Fibroblast of lung (primary cell): ENCODE measurements around the gene TTC19. TPM values are rescaled to one million over a fixed set of nuclear protein-coding genes. Genes with fewer than 3 reads are reported as not detected.
A peak's percentile ranks its signal among the peaks of the same experiment; 100 is the strongest.

Experiments
- DNase-seq, 2 donors: peaks; one replicate each; pipeline versions ENCODE4 v3.0.0 to v3.0.0-alpha.2; 2010; ENCODE audit warnings: low read depth in 2 of 2
- H2AFZ ChIP-seq: 2 replicates; pipeline ENCODE4 v1.5.1; 2012; ENCODE audit warnings: low read length, control low read depth, inconsistent platforms
- H3K27ac ChIP-seq: 2 replicates; pipeline ENCODE4 v1.5.1; 2011; ENCODE audit warnings: low read length, control low read depth; ENCODE audit not compliant: insufficient read depth
- H3K27me3 ChIP-seq: 2 replicates; pipeline ENCODE4 v1.5.1; 2011; ENCODE audit warnings: mild to moderate bottlenecking, low read length; ENCODE audit not compliant: control insufficient read depth, insufficient read depth
- H3K36me3 ChIP-seq: 2 replicates; pipeline ENCODE4 v1.5.1; 2011; ENCODE audit warnings: low read length; ENCODE audit not compliant: control insufficient read depth, insufficient read depth
- H3K4me1 ChIP-seq: 2 replicates; pipeline ENCODE4 v1.5.1; 2011; ENCODE audit warnings: low read length; ENCODE audit not compliant: control insufficient read depth, insufficient read depth; ENCODE audit errors: extremely low read depth
- H3K4me2 ChIP-seq: 2 replicates; pipeline ENCODE4 v1.5.1; 2011; ENCODE audit warnings: low read length, control low read depth; ENCODE audit not compliant: insufficient read depth; ENCODE audit errors: extremely low read depth
- H3K4me3 ChIP-seq, 4 experiments: fragments of 200-600 bp in 1 of 4; sonication (generic) in 1 of 4; replicated peaks in 1 of 4; 2 replicates each; pipeline ENCODE4 v1.5.1; 2011 to 2016; ENCODE audit warnings: low read length in 4 of 4, low read depth in 3 of 4, mild to moderate bottlenecking in 3 of 4, control low read depth in 2 of 4, inconsistent platforms in 1 of 4, mixed read lengths in 1 of 4; ENCODE audit not compliant: insufficient read depth in 1 of 4; ENCODE audit errors: control extremely low read depth in 1 of 4
- H3K79me2 ChIP-seq: 2 replicates; pipeline ENCODE4 v1.5.1; 2012; ENCODE audit warnings: mild to moderate bottlenecking, low read length, inconsistent platforms; ENCODE audit not compliant: control insufficient read depth, insufficient read depth
- H3K9ac ChIP-seq: 2 replicates; pipeline ENCODE4 v1.5.1; 2011; ENCODE audit warnings: mild to moderate bottlenecking, low read length, control low read depth; ENCODE audit not compliant: insufficient read depth
- H3K9me3 ChIP-seq: 2 replicates; pipeline ENCODE4 v1.5.1; 2012; ENCODE audit warnings: low read depth, low read length; ENCODE audit not compliant: control insufficient read depth, insufficient read depth
- H4K20me1 ChIP-seq: 2 replicates; pipeline ENCODE4 v1.5.1; 2011; ENCODE audit warnings: low read length; ENCODE audit not compliant: control insufficient read depth, insufficient read depth; ENCODE audit errors: extremely low read depth
- EZH2 ChIP-seq: IDR thresholded peaks from 2 replicates; pipeline ENCODE4 v1.5.1; 2012; ENCODE audit warnings: low read length, control low read depth, mild to moderate bottlenecking; ENCODE audit errors: missing control alignments
- polyA plus RNA-seq, 2 donors: library from polyadenylated mRNA; depleted of rRNA in 1 of 2; stranded (reverse) in 1 of 2; unstranded in 1 of 2; fragments of >200 nt; gene quantifications; 2 replicates each; pipeline ENCODE4 v1.2.1, GENCODE V29; 2011 to 2012; ENCODE audit warnings: missing spikeins in 1 of 2
- total RNA-seq: library from RNA; depleted of rRNA; stranded (reverse); fragments of >200 nt; gene quantifications from 2 replicates; pipeline ENCODE4 v1.2.1, GENCODE V29; 2014
- TF ChIP-seq, protein P1 (sequence below), 2 donors: IDR thresholded peaks in 1 of 2; conservative IDR thresholded peaks in 1 of 2; 1 replicate in 1 of 2; 2 replicates in 1 of 2; pipeline ENCODE4 v1.5.1; 2011 to 2012; ENCODE audit warnings: low read length in 2 of 2, control low read depth in 1 of 2, inconsistent platforms in 1 of 2, low read depth in 1 of 2, mild to moderate bottlenecking in 1 of 2

The TTC19 gene
- total and polyA plus RNA-seq, 2 donors (not counting 1 experiment from before 2014, with no cell fraction given), result 4.2 to 23.0 TPM

DNA sequence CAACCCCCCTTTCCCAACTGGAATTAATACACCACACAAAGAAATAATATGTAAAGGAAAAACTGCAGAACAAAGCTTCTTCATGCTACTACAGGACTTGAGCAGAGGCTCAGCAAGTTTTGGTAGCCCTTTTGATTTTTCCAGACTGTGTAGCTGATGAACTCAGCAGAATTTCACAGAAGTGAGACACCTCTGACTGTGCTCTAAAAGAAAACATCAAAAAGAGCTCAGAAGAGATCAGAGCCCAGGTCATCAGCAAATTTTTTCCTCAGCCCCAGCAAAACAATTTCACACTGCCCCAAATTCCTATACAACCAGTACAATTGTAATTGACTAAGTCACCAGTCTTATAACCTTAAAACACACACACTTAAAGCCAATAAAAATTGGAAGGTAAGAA, 38.0 kb downstream of the TTC19 start:
- Histone ChIP-seq H3K4me2 (no peak overlapping the region), H3K9ac (no peak overlapping the region), H3K79me2 (no peaks in the 10 kb centered on the region), H3K27me3 (no peaks in the 10 kb centered on the region), H2AFZ (no peak overlapping the region), H3K36me3 (peaks cover 15% of the 10 kb centered on the region), H3K27ac (no peak overlapping the region), H3K4me1 (no peaks in the 10 kb centered on the region), H3K9me3 (no peaks in the 10 kb centered on the region), H3K4me3 (no peak overlapping the region), H4K20me1 (no peaks in the 10 kb centered on the region)
- TF ChIP-seq, protein P1, sequence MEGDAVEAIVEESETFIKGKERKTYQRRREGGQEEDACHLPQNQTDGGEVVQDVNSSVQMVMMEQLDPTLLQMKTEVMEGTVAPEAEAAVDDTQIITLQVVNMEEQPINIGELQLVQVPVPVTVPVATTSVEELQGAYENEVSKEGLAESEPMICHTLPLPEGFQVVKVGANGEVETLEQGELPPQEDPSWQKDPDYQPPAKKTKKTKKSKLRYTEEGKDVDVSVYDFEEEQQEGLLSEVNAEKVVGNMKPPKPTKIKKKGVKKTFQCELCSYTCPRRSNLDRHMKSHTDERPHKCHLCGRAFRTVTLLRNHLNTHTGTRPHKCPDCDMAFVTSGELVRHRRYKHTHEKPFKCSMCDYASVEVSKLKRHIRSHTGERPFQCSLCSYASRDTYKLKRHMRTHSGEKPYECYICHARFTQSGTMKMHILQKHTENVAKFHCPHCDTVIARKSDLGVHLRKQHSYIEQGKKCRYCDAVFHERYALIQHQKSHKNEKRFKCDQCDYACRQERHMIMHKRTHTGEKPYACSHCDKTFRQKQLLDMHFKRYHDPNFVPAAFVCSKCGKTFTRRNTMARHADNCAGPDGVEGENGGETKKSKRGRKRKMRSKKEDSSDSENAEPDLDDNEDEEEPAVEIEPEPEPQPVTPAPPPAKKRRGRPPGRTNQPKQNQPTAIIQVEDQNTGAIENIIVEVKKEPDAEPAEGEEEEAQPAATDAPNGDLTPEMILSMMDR (conservative IDR thresholded peaks at IDR 0.05 in 1 of 2, IDR thresholded peaks at IDR 0.05 in 1 of 2; ENCODE audit: low read depth in 1 of 2, low read length in 2 of 2), result no peak
- TF ChIP-seq EZH2, result no peak
- DNase-seq, result peak in 1 of 2 donors; percentile 54

- DNase-seq, result peak; percentile 58 to 96
- Histone ChIP-seq H3K4me3 (no peak overlapping the region), H3K27me3 (no peaks in the 10 kb centered on the region), H3K9ac (no peak overlapping the region), H3K4me2 (no peak overlapping the region), H4K20me1 (no peaks in the 10 kb centered on the region), H3K36me3 (peaks cover 12% of the 10 kb centered on the region), H3K79me2 (no peaks in the 10 kb centered on the region), H2AFZ (no peak overlapping the region), H3K4me1 (no peaks in the 10 kb centered on the region), H3K9me3 (no peaks in the 10 kb centered on the region), H3K27ac (no peak overlapping the region)
- TF ChIP-seq, protein P1 (conservative IDR thresholded peaks at IDR 0.05 in 1 of 2, IDR thresholded peaks at IDR 0.05 in 1 of 2; ENCODE audit: low read depth in 1 of 2, low read length in 2 of 2), result no peak
- no peak for TF ChIP-seq EZH2
Observed at GRCh38 chr17:16040710-16041251, 41.2 kb downstream of the TTC19 start.

GRCh38 chr17:16044487-16044886, 44.9 kb downstream of the TTC19 start:
- DNase-seq, result no peak
- no peaks in the 10 kb centered on the region for H3K79me2 ChIP-seq
- H3K4me2 ChIP-seq, result no peak overlapping the region
- H3K9me3 ChIP-seq, result no peaks in the 10 kb centered on the region
- H3K4me3 ChIP-seq, result no peak overlapping the region
- H3K4me1 ChIP-seq, result no peaks in the 10 kb centered on the region
- H3K9ac ChIP-seq, result no peak overlapping the region
- H3K27me3 ChIP-seq, result no peaks in the 10 kb centered on the region
- H3K27ac ChIP-seq, result no peak overlapping the region
- H4K20me1 ChIP-seq, result no peaks in the 10 kb centered on the region
- peaks cover 9% of the 10 kb centered on the region for H3K36me3 ChIP-seq
- TF ChIP-seq EZH2, result no peak
- TF ChIP-seq, protein P1 (conservative IDR thresholded peaks at IDR 0.05 in 1 of 2, IDR thresholded peaks at IDR 0.05 in 1 of 2; ENCODE audit: low read depth in 1 of 2, low read length in 2 of 2), result no peak
- H2AFZ ChIP-seq, result no peak overlapping the region
